H9 (cell line): ENCODE results near the gene LTF. TPM values are rescaled to one million over a fixed set of nuclear protein-coding genes. Genes with fewer than 3 reads are reported as not detected.

Source experiments
- DNase-seq: peaks from one replicate; pipeline ENCODE4 v3.0.0-alpha.2; 2017
- H2AFZ ChIP-seq: one replicate; pipeline ENCODE4 v1.6.1; 2013; ENCODE audit warnings: mild to moderate bottlenecking, low read length, control low read depth, moderate library complexity
- H2AK5ac ChIP-seq: 2 replicates; pipeline ENCODE4 v1.6.1; 2013; ENCODE audit warnings: low read length, control low read depth, mixed read lengths; ENCODE audit not compliant: insufficient read length
- H2BK120ac ChIP-seq: one replicate; pipeline ENCODE4 v1.6.1; 2013; ENCODE audit warnings: low read depth, mild to moderate bottlenecking, low read length, control low read depth, inconsistent platforms; ENCODE audit not compliant: poor library complexity, severe bottlenecking
- H2BK12ac ChIP-seq: 2 replicates; pipeline ENCODE4 v1.6.1; 2013; ENCODE audit warnings: low read length, control low read depth, mixed read lengths, low read depth; ENCODE audit not compliant: insufficient read length
- H2BK15ac ChIP-seq: 2 replicates; pipeline ENCODE4 v1.6.1; 2013; ENCODE audit warnings: low read depth, low read length, control low read depth
- H2BK20ac ChIP-seq: one replicate; pipeline ENCODE4 v1.6.1; 2013; ENCODE audit warnings: low read depth, mild to moderate bottlenecking, low read length, control low read depth, inconsistent platforms; ENCODE audit not compliant: poor library complexity, severe bottlenecking
- H2BK5ac ChIP-seq: 2 replicates; pipeline ENCODE4 v1.6.1; 2013; ENCODE audit warnings: low read length, control low read depth, mixed read lengths; ENCODE audit not compliant: insufficient read length
- H3K14ac ChIP-seq: 2 replicates; pipeline ENCODE4 v1.6.1; 2013; ENCODE audit warnings: low read length, control low read depth; ENCODE audit not compliant: insufficient read depth
- H3K18ac ChIP-seq: 2 replicates; pipeline ENCODE4 v1.6.1; 2013; ENCODE audit warnings: low read depth, mild to moderate bottlenecking, mixed read lengths, low read length, control low read depth; ENCODE audit not compliant: insufficient read length
- H3K23ac ChIP-seq: 2 replicates; pipeline ENCODE4 v1.6.1; 2013; ENCODE audit warnings: low read length, control low read depth, mixed read lengths, low read depth; ENCODE audit not compliant: insufficient read length
- H3K23me2 ChIP-seq: 2 replicates; pipeline ENCODE4 v1.6.1; 2013; ENCODE audit warnings: low read depth, mild to moderate bottlenecking, mixed read lengths, low read length, control low read depth; ENCODE audit not compliant: insufficient read length, poor library complexity, severe bottlenecking
- H3K27ac ChIP-seq: 2 replicates; pipeline ENCODE4 v1.5.1; 2013; ENCODE audit warnings: low read length, control low read depth, mixed read lengths, low read depth; ENCODE audit not compliant: insufficient read length
- H3K27me3 ChIP-seq: 2 replicates; pipeline ENCODE4 v1.6.1; 2013; ENCODE audit warnings: low read length, control low read depth, inconsistent platforms; ENCODE audit not compliant: insufficient read depth
- H3K4ac ChIP-seq: 2 replicates; pipeline ENCODE4 v1.6.1; 2013; ENCODE audit warnings: low read depth, mild to moderate bottlenecking, control low read depth, inconsistent platforms, low read length, moderate library complexity
- H3K4me1 ChIP-seq: 2 replicates; pipeline ENCODE4 v1.6.1; 2013; ENCODE audit warnings: low read length, control low read depth, inconsistent platforms; ENCODE audit not compliant: insufficient read depth
- H3K4me2 ChIP-seq: 2 replicates; pipeline ENCODE4 v1.6.1; 2013; ENCODE audit warnings: low read length, control low read depth, mixed read lengths; ENCODE audit not compliant: insufficient read length, insufficient read depth
- H3K56ac ChIP-seq: 2 replicates; pipeline ENCODE4 v1.6.1; 2013; ENCODE audit warnings: low read depth, mild to moderate bottlenecking, mixed read lengths, low read length, control low read depth; ENCODE audit not compliant: insufficient read length
- H3K79me1 ChIP-seq: 2 replicates; pipeline ENCODE4 v1.6.1; 2013; ENCODE audit warnings: low read depth, mild to moderate bottlenecking, moderate library complexity, low read length, control low read depth, inconsistent platforms; ENCODE audit not compliant: insufficient read depth, poor library complexity, severe bottlenecking
- H3K79me2 ChIP-seq: 2 replicates; pipeline ENCODE4 v1.6.1; 2013; ENCODE audit warnings: low read length, control low read depth, inconsistent platforms; ENCODE audit not compliant: insufficient read depth
- H3K9ac ChIP-seq: 2 replicates; pipeline ENCODE4 v1.6.1; 2013; ENCODE audit warnings: low read length, control low read depth, mixed read lengths; ENCODE audit not compliant: insufficient read length; ENCODE audit errors: extremely low read depth
- H3K9me3 ChIP-seq: one replicate; pipeline ENCODE4 v1.6.1; 2013; ENCODE audit warnings: low read depth, low read length, inconsistent platforms; ENCODE audit not compliant: control insufficient read depth
- H3T11ph ChIP-seq: one replicate; pipeline ENCODE4 v1.6.1; 2013; ENCODE audit warnings: mild to moderate bottlenecking, low read length, control low read depth, inconsistent platforms
- H4K20me1 ChIP-seq: one replicate; pipeline ENCODE4 v1.6.1; 2013; ENCODE audit not compliant: control insufficient read depth, insufficient read length, insufficient read depth
- H4K5ac ChIP-seq: 2 replicates; pipeline ENCODE4 v1.6.1; 2013; ENCODE audit warnings: low read depth, mild to moderate bottlenecking, mixed read lengths, low read length, control low read depth; ENCODE audit not compliant: insufficient read length
- H4K8ac ChIP-seq: replicated peaks from 2 replicates; pipeline ENCODE4 v1.6.1; 2013; ENCODE audit warnings: low read length, control low read depth, mixed read lengths, low read depth; ENCODE audit not compliant: insufficient read length
- H4K91ac ChIP-seq: 2 replicates; pipeline ENCODE4 v1.6.1; 2013; ENCODE audit warnings: low read depth, mild to moderate bottlenecking, moderate library complexity, mixed read lengths, low read length, control low read depth; ENCODE audit not compliant: insufficient read length
- H3K27ac Mint-ChIP-seq, 3 experiments: 2 replicates in 2 of 3; 3 replicates in 1 of 3; pipeline ENCODE4 v1.8.0; 2020 to 2021; ENCODE audit warnings: mixed read lengths in 3 of 3, mild to moderate bottlenecking in 1 of 3, moderate library complexity in 1 of 3
- H3K27me3 Mint-ChIP-seq: 2 replicates; pipeline ENCODE4 v1.8.0; 2021; ENCODE audit warnings: low read depth, mild to moderate bottlenecking, moderate library complexity, mixed read lengths
- H3K36me3 Mint-ChIP-seq, 3 experiments: 2 replicates in 2 of 3; 3 replicates in 1 of 3; pipeline ENCODE4 v1.8.0; 2020 to 2021; ENCODE audit warnings: low read depth in 3 of 3, mixed read lengths in 3 of 3; ENCODE audit not compliant: insufficient read depth in 1 of 3
- H3K4me1 Mint-ChIP-seq, 2 experiments: 2 replicates each; pipeline ENCODE4 v1.8.0; 2020; ENCODE audit warnings: mixed read lengths in 2 of 2
- H3K4me3 Mint-ChIP-seq, 2 experiments: 2 replicates in 1 of 2; 3 replicates in 1 of 2; pipeline ENCODE4 v1.8.0; 2020 to 2021; ENCODE audit warnings: mild to moderate bottlenecking in 2 of 2, mixed read lengths in 2 of 2, moderate library complexity in 1 of 2
- H3K9me3 Mint-ChIP-seq, 2 experiments: 2 replicates in 1 of 2; 3 replicates in 1 of 2; pipeline ENCODE4 v1.8.0; 2020; ENCODE audit warnings: mild to moderate bottlenecking in 2 of 2, mixed read lengths in 2 of 2, moderate library complexity in 1 of 2
- CTCF ChIP-seq: fragments of 200-600 bp; sonication (generic); conservative IDR thresholded peaks from 3 replicates; pipeline ENCODE4 v1.8.0; 2021; ENCODE audit warnings: antibody characterized with exemption, mild to moderate bottlenecking
- WGBS: extraction: QIAGEN DNeasy Blood & Tissue Kit; methylation state at CpG from one replicate; pipeline ENCODE4 v1.1.7; 2013; ENCODE audit warnings: missing lambda C conversion rate, low lambda C conversion rate, mixed read lengths; ENCODE audit not compliant: insufficient read length; ENCODE audit errors: extremely low coverage; 5-methylcytosine and 5-hydroxymethylcytosine counted together
- total RNA-seq: library from RNA; stranded (reverse); gene quantifications from 2 replicates; pipeline ENCODE4 v1.2.1, GENCODE V29; 2021

The LTF gene
- total RNA-seq, 1 experiment from 2014 or later, result not detected

- Histone ChIP-seq H4K8ac (no peak overlapping the region), H3K18ac (no peak overlapping the region), H2BK15ac (no peak overlapping the region), H3K79me2 (no peaks in the 10 kb centered on the region), H3T11ph (no peak overlapping the region), H3K4me1 (peaks cover 4% of the 10 kb centered on the region; the same call in 1 of the 2 replicates), H4K5ac (no peak overlapping the region), H2BK12ac (no peak overlapping the region), H3K56ac (no peak overlapping the region), H2AK5ac (no peak overlapping the region), H3K23ac (no peak overlapping the region), H2BK120ac (no peak overlapping the region), H3K27me3 (no peaks in the 10 kb centered on the region), H4K20me1 (no peaks in the 10 kb centered on the region), H2BK20ac (no peak overlapping the region), H3K9me3 (no peaks in the 10 kb centered on the region), H3K4me2 (no peak overlapping the region), H3K79me1 (no peaks in the 10 kb centered on the region), H2AFZ (no peak overlapping the region), H4K91ac (no peak overlapping the region), H3K14ac (no peak overlapping the region), H3K27ac (no peak overlapping the region), H3K4ac (no peak overlapping the region), H3K9ac (no peak overlapping the region), H2BK5ac (no peak overlapping the region), H3K23me2 (no peaks in the 10 kb centered on the region)
- DNase-seq, result no peak
- Mint-ChIP-seq H3K36me3 (no peaks in the 10 kb centered on the region), H3K9me3 (no peaks in the 10 kb centered on the region; a peak in 1 of 5 replicates), H3K4me3 (no peak overlapping the region), H3K4me1 (peaks cover 20 to 23% of the 10 kb centered on the region in 2 experiments), H3K27me3 (no peaks in the 10 kb centered on the region; the same call in 1 of the 2 replicates), H3K27ac (no peak overlapping the region)
- TF ChIP-seq CTCF, result no peak
- WGBS, result no CpG with 5 or more reads among the region's 5 CpGs
These were observed 50.8 kb downstream of the LTF start for GRCh38 chr3:46413951-46414350.
